ENCODE results near the gene USP21. TPM values are rescaled to one million over a fixed set of nuclear protein-coding genes. Genes with fewer than 3 reads are reported as not detected.

The USP21 gene
- total and polyA plus RNA-seq, 9 of the 15 experiments (the other 6 are each of a cell fraction or from before 2014, with no cell fraction given), result 4.9 to 52.4 (median 21.6) TPM

GRCh38 chr1:161117759-161118581 lies 41.3 kb upstream of the USP21 start, which contains the start of the genes NIT1 and PFDN2 (continued):
- TF ChIP-seq ZMIZ1 (IDR thresholded peaks at IDR 0.05; ENCODE audit: low read depth in 2 of 2, low read length in 2 of 2), result no peak
- no peak for TF ChIP-seq ZEB2 (IDR thresholded peaks at IDR 0.05)
- peak; percentile 89 for TF ChIP-seq ETV1 (tag; conservative IDR thresholded peaks at IDR 0.05; ENCODE audit: low read depth)
- TF ChIP-seq RNF219 (CRISPR knock-in tag; IDR thresholded peaks at IDR 0.05), result no peak
- TF ChIP-seq MLLT1 (IDR thresholded peaks at IDR 0.05), result peak in 1 of 2 experiments; percentile 22; a peak in 1 of 4 replicates
- no peak for TF ChIP-seq FOXK1 (CRISPR knock-in tag; IDR thresholded peaks at IDR 0.05; ENCODE audit: borderline replicate concordance)
- no peak for TF ChIP-seq TCFL5 (CRISPR knock-in tag; conservative IDR thresholded peaks at IDR 0.05)
